GM18517 (cell line): ENCODE results near the gene SLC39A9.

Experiments
- ATAC-seq: cut with Tn5 transposase; IDR thresholded peaks from one replicate; pipeline ENCODE4 v1.9.1; 2021; ENCODE audit warnings: mild to moderate bottlenecking, moderate library complexity; ENCODE audit not compliant: unreplicated experiment

SLC39A9 gene

GRCh38 chr14:69398053-69398817 lies at the start of gene SLC39A9, which contains the start of gene ERH:
SLC39A9 (plus strand) TSS chr14:69398692; CDS start chr14:69399370, 678 bp downstream.
ERH (minus strand) TSS chr14:69398299; CDS start chr14:69398233, 66 bp downstream.
- peak; percentile 83 for ATAC-seq

- no peak for ATAC-seq
Observed at GRCh38 chr14:69349091-69349777, 49.3 kb upstream of the SLC39A9 start.

GRCh38 chr14:69350892-69351291 lies 47.6 kb upstream of the SLC39A9 start:
- no peak for ATAC-seq

GRCh38 chr14:69351385-69351784 lies 47.1 kb upstream of the SLC39A9 start:
- no peak for ATAC-seq

- no peak for ATAC-seq
Observed at GRCh38 chr14:69351911-69352310, 46.6 kb upstream of the SLC39A9 start.

GRCh38 chr14:69353168-69353567 lies 45.3 kb upstream of the SLC39A9 start:
- no peak for ATAC-seq

- peak; percentile 88 for ATAC-seq
Observed at GRCh38 chr14:69354383-69355153, 43.9 kb upstream of the SLC39A9 start.

- no peak for ATAC-seq
Observed at GRCh38 chr14:69355154-69355597, 43.3 kb upstream of the SLC39A9 start.

- no peak for ATAC-seq
Observed at GRCh38 chr14:69355607-69356281, 42.7 kb upstream of the SLC39A9 start.

GRCh38 chr14:69356903-69357543 lies 41.5 kb upstream of the SLC39A9 start:
- no peak for ATAC-seq

GRCh38 chr14:69357544-69358200 lies 40.8 kb upstream of the SLC39A9 start:
- ATAC-seq: no peak

GRCh38 chr14:69358233-69358963 lies 40.1 kb upstream of the SLC39A9 start:
- ATAC-seq: no peak

GRCh38 chr14:69358966-69359365 lies 39.5 kb upstream of the SLC39A9 start:
- no peak for ATAC-seq

GRCh38 chr14:69360438-69361108 lies 37.9 kb upstream of the SLC39A9 start:
- no peak for ATAC-seq

- no peak for ATAC-seq
Observed at GRCh38 chr14:69363055-69363454, 35.4 kb upstream of the SLC39A9 start.

- no peak for ATAC-seq
Observed at GRCh38 chr14:69363964-69364363, 34.5 kb upstream of the SLC39A9 start.

- no peak for ATAC-seq
Observed at GRCh38 chr14:69364378-69364777, 34.1 kb upstream of the SLC39A9 start.

GRCh38 chr14:69366069-69366468 lies 32.4 kb upstream of the SLC39A9 start:
- ATAC-seq: no peak

- no peak for ATAC-seq
Observed at GRCh38 chr14:69366761-69367160, 31.7 kb upstream of the SLC39A9 start.
